Large intestine (tissue), 3 donors: ENCODE results near the gene GPC5. TPM values are rescaled to one million over a fixed set of nuclear protein-coding genes. Genes with fewer than 3 reads are reported as not detected.
"Not testable (repeated sequence)": the region's sequence is repeated elsewhere in the genome, so short reads cannot be mapped to it uniquely, and the experiment has no call there.

Experiments
- DNase-seq, 2 donors: peaks; one replicate each; pipeline versions ENCODE4 v3.0.0 to v3.0.0-alpha.2; 2013
- H3K27ac ChIP-seq: one replicate; pipeline ENCODE4 v1.5.1; 2013; ENCODE audit warnings: low read length
- H3K27me3 ChIP-seq: 2 replicates; pipeline ENCODE4 v1.6.1; 2013; ENCODE audit warnings: low read length; ENCODE audit not compliant: control insufficient read depth, insufficient read depth
- H3K36me3 ChIP-seq: 2 replicates; pipeline ENCODE4 v1.6.1; 2013; ENCODE audit warnings: low read length; ENCODE audit not compliant: control insufficient read depth, insufficient read depth
- H3K4me1 ChIP-seq: one replicate; pipeline ENCODE4 v1.6.1; 2013; ENCODE audit warnings: low read length; ENCODE audit not compliant: control insufficient read depth, insufficient read depth
- H3K4me3 ChIP-seq: one replicate; pipeline ENCODE4 v1.5.1; 2013; ENCODE audit warnings: low read length
- H3K9me3 ChIP-seq: one replicate; pipeline ENCODE4 v1.6.1; 2013; ENCODE audit warnings: mild to moderate bottlenecking, low read depth, low read length, moderate library complexity; ENCODE audit not compliant: control insufficient read depth
- WGBS: methylation state at CpG from one replicate; pipeline ENCODE4 v1.1.5; 2013; ENCODE audit warnings: low lambda C conversion rate; ENCODE audit not compliant: insufficient coverage; 5-methylcytosine and 5-hydroxymethylcytosine counted together
- polyA plus RNA-seq: library from polyadenylated mRNA; unstranded; fragments of 120-200 nt; gene quantifications from one replicate; pipeline ENCODE4 v1.2.1, GENCODE V29; 2013

The GPC5 gene
- polyA plus RNA-seq, 1 donor = 0.42 TPM

- Histone ChIP-seq H3K36me3 (no peaks in the 10 kb centered on the region), H3K27ac (no peak overlapping the region), H3K4me3 (no peak overlapping the region), H3K9me3 (peaks cover 2% of the 10 kb centered on the region), H3K4me1 (no peaks in the 10 kb centered on the region), H3K27me3 (no peaks in the 10 kb centered on the region)
- DNase-seq = no peak
Measured at GRCh38 chr13:92836171-92836570, 1437.8 kb downstream of the GPC5 start.

- H3K4me3 ChIP-seq = no peak overlapping the region
- H3K27ac ChIP-seq = no peak overlapping the region
- no peaks in the 10 kb centered on the region for H3K4me1 ChIP-seq
- no peaks in the 10 kb centered on the region for H3K36me3 ChIP-seq
- no peaks in the 10 kb centered on the region for H3K27me3 ChIP-seq
- peaks cover 2% of the 10 kb centered on the region for H3K9me3 ChIP-seq
- no peak for DNase-seq
- 100% methylated on average over 3 of the region's 3 CpGs for WGBS
Measured at GRCh38 chr13:92838786-92839185, 1440.4 kb downstream of the GPC5 start.

DNA sequence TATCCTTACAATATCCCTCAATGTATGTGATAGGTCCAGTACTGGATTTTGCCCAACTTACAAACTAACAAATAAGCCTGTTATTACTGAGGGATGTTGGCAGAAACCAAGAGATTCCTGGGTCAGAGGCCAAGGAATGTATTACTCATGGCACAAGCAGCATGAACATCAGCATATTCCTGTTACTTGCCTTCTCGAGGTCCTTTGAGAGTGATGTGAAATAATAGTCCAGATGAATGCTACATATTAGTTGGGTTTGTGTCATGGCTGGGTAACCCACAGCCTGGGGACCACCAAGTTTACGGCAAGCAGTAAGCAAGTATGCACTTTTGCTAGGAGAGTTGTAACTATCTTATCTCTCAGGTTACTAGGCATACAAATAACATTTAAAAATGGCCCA, 1443.7 kb downstream of the GPC5 start:
- Histone ChIP-seq H3K4me1 (no peaks in the 10 kb centered on the region), H3K27ac (no peak overlapping the region), H3K27me3 (no peaks in the 10 kb centered on the region), H3K36me3 (no peaks in the 10 kb centered on the region), H3K4me3 (no peak overlapping the region), H3K9me3 (peaks cover 2% of the 10 kb centered on the region)
- no peak for DNase-seq
- WGBS = no CpG with 5 or more reads among the region's 2 CpGs

- H3K4me1 ChIP-seq = no peaks in the 10 kb centered on the region
- no peak for DNase-seq
- peaks cover 2% of the 10 kb centered on the region for H3K9me3 ChIP-seq
- no peaks in the 10 kb centered on the region for H3K36me3 ChIP-seq
- H3K27ac ChIP-seq = no peak overlapping the region
- no CpG with 5 or more reads among the region's 4 CpGs for WGBS
- no peak overlapping the region for H3K4me3 ChIP-seq
- no peaks in the 10 kb centered on the region for H3K27me3 ChIP-seq
Measured at GRCh38 chr13:92843549-92843948, 1445.1 kb downstream of the GPC5 start.

DNA sequence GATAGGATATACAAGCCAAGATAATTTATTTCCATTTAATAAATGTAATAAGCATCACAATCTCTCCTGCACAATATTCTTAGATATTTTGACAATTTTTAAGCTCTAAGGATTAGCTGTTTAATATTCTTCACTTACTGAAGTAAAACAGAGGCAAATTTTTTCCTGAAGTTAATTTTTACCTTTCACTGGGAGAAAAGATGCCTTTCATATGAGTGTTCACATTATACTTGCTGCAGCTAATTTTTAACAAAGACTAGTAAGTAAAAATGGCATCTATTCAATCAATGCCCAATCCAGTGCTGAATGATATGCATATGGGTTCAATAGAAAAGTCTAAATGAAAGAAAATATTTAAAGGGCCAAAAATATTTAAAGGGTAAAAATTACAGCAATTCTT, 1451.0 kb downstream of the GPC5 start:
- H3K9me3 ChIP-seq = no peaks in the 10 kb centered on the region
- H3K27ac ChIP-seq = no peak overlapping the region
- no peaks in the 10 kb centered on the region for H3K27me3 ChIP-seq
- DNase-seq = no peak
- no peaks in the 10 kb centered on the region for H3K4me1 ChIP-seq
- H3K36me3 ChIP-seq = no peaks in the 10 kb centered on the region
- H3K4me3 ChIP-seq = no peak overlapping the region

DNA sequence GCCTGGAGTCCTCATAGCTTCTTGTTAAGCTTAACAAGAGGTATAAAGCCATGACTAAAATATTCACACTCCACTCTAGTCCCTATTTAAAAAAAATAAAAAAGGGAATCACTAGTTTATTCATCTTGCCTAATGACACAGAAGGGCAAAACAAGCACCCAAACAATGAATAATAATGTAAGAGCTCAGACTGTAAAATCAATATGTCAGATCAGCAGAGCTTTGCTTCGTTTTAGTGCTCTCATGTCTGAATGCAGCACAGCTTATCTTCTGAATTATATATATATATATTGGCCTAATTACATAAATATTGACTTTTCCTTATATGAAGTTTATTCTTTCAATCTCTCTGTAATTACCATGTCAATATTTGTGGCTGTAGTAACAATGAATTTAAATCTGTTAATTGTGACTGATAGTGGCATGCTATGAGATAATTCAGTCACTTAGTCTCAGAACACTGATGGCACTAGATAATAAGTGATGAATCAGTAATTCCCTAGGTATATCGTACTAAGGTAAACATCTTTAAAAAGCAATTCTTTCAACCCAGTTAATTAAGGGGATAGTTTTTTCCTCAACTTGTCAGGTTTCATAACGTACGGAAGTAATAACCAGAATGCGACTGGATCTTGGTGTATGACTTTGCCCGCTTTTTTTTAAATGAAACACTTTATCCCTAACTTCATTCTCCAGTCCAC, 1466.3 kb downstream of the GPC5 start:
- 50% methylated on average over 3 of the region's 6 CpGs for WGBS
- no peaks in the 10 kb centered on the region for H3K9me3 ChIP-seq
- no peaks in the 10 kb centered on the region for H3K4me1 ChIP-seq
- H3K4me3 ChIP-seq = no peak overlapping the region
- no peak for DNase-seq
- H3K36me3 ChIP-seq = no peaks in the 10 kb centered on the region
- H3K27me3 ChIP-seq = no peaks in the 10 kb centered on the region
- no peak overlapping the region for H3K27ac ChIP-seq

DNA sequence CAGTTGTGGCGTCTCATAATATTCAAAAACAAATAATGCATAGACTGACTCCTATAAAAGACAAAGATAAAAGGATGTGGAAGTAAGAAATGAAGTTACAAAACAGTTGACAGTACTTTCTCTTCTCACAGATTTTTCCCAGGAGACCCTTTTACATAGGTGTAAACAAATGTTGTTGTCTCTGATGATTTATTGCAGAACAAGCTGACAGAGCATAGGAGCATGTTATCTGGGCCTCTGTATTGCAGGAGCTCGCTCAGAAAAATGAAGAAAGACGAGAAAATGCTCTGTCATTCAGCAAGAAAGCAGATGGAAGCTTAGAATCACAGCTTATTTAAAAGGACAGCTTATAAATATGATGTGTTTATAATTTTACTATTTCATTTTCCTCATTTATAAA, 1474.6 kb downstream of the GPC5 start:
- Histone ChIP-seq H3K27me3 (no peaks in the 10 kb centered on the region), H3K4me1 (no peaks in the 10 kb centered on the region), H3K4me3 (no peak overlapping the region), H3K36me3 (no peaks in the 10 kb centered on the region), H3K9me3 (no peaks in the 10 kb centered on the region), H3K27ac (no peak overlapping the region)
- no peak for DNase-seq
- WGBS = 79% methylated on average over 2 of the region's 3 CpGs

DNA sequence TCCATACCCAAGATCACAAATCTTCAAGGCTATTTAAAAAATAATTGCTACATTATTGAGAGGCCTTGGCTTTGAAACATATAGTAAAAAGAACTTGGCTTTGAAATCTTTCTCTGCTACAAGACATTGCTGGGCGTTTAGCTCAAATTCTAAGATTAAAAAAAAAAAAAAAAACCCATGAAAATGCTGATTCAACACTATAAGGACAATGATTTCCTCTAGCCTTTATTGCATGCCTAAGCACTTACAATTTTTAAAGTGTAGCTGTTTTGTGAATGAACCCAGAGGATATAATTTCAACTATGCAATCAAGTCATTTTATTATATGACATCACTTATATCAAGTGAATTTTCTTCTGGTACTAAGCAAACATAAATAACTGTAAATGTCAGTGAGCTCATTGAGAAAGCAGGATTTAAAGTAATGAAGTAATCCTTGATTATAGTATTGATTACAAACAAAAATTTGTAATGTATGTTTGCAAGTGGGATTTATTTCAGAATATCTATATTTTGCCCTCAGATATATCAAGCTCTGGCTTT, 1488.2 kb downstream of the GPC5 start:
- 100% methylated on average over 1 of the region's 1 CpG for WGBS
- H3K27ac ChIP-seq = no peak overlapping the region

GRCh38 chr13:92894447-92894846, 1496.0 kb downstream of the GPC5 start:
- H3K4me3 ChIP-seq = no peak overlapping the region
- H3K27me3 ChIP-seq = no peaks in the 10 kb centered on the region
- H3K9me3 ChIP-seq = no peaks in the 10 kb centered on the region
- H3K27ac ChIP-seq = no peak overlapping the region
- no peak for DNase-seq
- no peaks in the 10 kb centered on the region for H3K4me1 ChIP-seq
- no peaks in the 10 kb centered on the region for H3K36me3 ChIP-seq
- WGBS = 100% methylated on average over 1 of the region's 3 CpGs

More for the DNA sequence above, 1488.2 kb downstream of the GPC5 start:
- no peak for DNase-seq
- no peaks in the 10 kb centered on the region for H3K36me3 ChIP-seq
- H3K4me1 ChIP-seq = no peaks in the 10 kb centered on the region
- no peak overlapping the region for H3K4me3 ChIP-seq
- H3K9me3 ChIP-seq = no peaks in the 10 kb centered on the region
- no peaks in the 10 kb centered on the region for H3K27me3 ChIP-seq

DNA sequence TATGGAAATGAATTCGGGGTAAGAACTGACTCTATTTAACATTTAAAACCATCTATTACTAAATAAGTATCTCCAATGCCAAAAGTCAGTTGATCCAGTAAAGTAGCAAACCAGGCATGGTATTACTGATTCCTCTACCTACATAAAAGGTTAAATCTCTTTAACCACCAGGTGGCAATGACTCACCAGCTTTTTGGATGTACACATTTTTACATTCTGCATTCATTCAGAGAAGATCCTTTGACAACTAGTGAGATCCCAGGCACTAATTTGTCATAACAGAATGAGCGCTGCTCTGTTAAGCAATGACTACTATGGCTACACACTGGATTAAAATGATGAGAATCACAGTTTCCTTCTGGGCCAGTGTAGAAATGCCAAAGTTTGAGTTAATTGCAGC, 1498.4 kb downstream of the GPC5 start:
- Histone ChIP-seq H3K27ac (no peak overlapping the region), H3K27me3 (no peaks in the 10 kb centered on the region), H3K9me3 (no peaks in the 10 kb centered on the region), H3K36me3 (no peaks in the 10 kb centered on the region), H3K4me3 (no peak overlapping the region), H3K4me1 (no peaks in the 10 kb centered on the region)
- 80% methylated on average over 1 of the region's 2 CpGs for WGBS
- DNase-seq = peak; percentile 9 to 39

- DNase-seq, H3K9me3 ChIP-seq, H3K27me3 ChIP-seq, H3K4me1 ChIP-seq, H3K36me3 ChIP-seq, H3K4me3 ChIP-seq, H3K27ac ChIP-seq: not testable (repeated sequence)
Measured at GRCh38 chr13:92898946-92899345, 1500.5 kb downstream of the GPC5 start.
